ENCODE measurements around the gene PTAR1.
A peak's percentile ranks its signal among the peaks of the same experiment; 100 is the strongest.

PTAR1 gene

DNA sequence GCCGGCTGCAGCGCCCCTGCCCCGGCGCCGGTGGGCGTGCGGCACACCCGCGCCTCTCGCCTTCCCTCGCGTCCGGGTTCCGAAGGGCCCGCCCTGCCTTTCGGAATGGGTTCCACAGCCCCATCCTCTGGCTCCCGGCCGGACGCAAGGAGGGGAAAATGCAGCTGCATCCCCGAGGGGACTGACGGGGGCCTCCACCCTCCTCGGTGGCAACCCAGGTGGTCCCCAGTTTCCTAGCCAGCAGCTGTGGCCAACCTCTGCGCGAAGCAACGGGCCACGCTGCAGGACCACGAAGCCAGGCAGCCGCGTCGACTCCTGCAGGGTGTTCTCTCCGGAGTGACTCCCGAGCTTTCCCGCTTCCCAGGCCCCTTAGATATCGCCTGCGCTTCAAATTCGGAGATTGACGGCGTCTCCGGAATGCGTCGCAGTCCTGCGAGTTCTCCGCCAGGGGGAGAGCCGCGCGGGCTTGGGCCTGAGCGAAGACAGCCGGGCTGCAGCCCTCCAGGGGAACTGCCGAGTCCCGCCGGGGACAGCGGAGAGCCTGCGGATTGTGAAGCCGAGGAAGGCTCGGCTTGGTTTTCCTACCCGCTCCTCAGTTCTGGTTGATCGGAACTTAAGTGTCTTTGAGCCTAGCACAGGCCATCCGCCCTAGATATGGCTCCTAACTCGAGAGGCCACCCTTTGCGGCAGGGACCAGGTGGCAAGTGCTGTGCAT, 87.1 kb downstream of the PTAR1 start:
- peak; percentile 89 for DNase-seq

GRCh38 chr9:69671879-69672595, 87.8 kb downstream of the PTAR1 start, which contains the start of gene APBA1:
Gene APBA1 (minus strand): TSS chr9:69672371.
- DNase-seq: peak; percentile 90

DNA sequence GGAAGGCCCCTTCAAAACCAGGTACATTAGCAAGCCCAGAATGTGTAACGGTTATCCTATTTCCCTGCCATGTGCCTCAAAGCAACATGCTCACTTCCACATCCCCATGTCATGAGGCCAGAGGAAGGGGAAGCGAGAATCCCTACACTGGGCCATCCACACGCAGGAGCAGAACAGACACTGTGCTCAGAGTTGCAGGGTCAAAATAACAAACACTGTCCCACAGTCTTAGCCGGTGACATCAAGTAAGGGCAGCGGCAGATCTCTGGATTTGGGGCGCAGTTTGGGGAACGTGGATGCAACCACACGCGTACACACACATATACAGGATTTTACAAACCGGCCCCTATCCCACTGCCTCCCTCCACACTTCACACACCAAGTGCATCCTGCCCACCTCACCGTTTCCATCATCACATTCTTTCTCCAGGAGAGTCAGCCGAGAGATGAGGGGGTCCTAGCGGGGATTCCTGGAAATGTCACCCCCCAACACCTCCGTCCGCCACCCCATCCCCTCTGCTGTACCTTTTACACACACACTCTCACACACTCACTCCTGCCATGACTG, 88.4 kb downstream of the PTAR1 start:
- peak; percentile 36 for DNase-seq

DNA sequence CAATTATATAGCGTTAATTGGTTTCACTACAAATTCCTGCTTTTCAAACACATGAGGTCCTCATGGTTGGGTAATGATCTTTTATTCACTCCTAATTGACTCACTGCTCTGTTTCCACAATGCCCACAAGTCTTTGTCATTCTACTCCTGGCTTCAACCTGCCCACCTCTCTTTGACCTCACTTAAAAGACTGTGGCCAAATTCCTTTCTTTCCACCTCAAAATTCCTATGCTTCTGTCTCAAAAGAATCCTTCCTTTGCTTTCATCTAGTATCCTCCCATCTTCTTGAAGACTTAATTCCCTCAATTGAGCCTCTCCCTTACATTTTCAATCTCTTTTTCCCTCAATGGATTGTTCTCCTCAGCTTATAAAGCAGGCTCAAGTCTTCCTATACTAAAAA, 92.5 kb downstream of the PTAR1 start:
- DNase-seq: no peak

GRCh38 chr9:69660304-69660703, 99.5 kb downstream of the PTAR1 start:
- no peak for DNase-seq
